ACC112 (cell line): ENCODE data around the gene HECW1.

Experiments used
- H2AFZ ChIP-seq: fragments of 200-600 bp; sonication (generic); one replicate; pipeline ENCODE4 v1.6.0; 2017; ENCODE audit warnings: antibody characterized with exemption, low read length; ENCODE audit not compliant: unreplicated experiment
- H3K27ac ChIP-seq: fragments of 200-600 bp; sonication (generic); 2 replicates; pipeline ENCODE4 v1.5.1; 2014; ENCODE audit warnings: low read depth, mild to moderate bottlenecking, antibody characterized with exemption, low read length, moderate library complexity
- H3K27me3 ChIP-seq: fragments of 200-600 bp; sonication (generic); 2 replicates; pipeline ENCODE4 v1.6.1; 2014; ENCODE audit warnings: mild to moderate bottlenecking, antibody characterized with exemption, low read length, moderate library complexity, mixed read lengths; ENCODE audit not compliant: insufficient read depth
- H3K36me3 ChIP-seq: fragments of 200-600 bp; sonication (generic); 2 replicates; pipeline ENCODE4 v1.6.1; 2016; ENCODE audit warnings: mild to moderate bottlenecking, antibody characterized with exemption, low read length, moderate library complexity, mixed read lengths; ENCODE audit not compliant: insufficient read depth
- H3K4me1 ChIP-seq: fragments of 200-600 bp; sonication (generic); one replicate; pipeline ENCODE4 v1.6.1; 2016; ENCODE audit warnings: low read length, mixed read lengths; ENCODE audit not compliant: insufficient read depth, unreplicated experiment, control insufficient read depth
- H3K4me3 ChIP-seq: fragments of 200-600 bp; sonication (generic); 2 replicates; pipeline ENCODE4 v1.5.1; 2014; ENCODE audit warnings: mild to moderate bottlenecking, low read depth, low read length
- H3K79me2 ChIP-seq: fragments of 200-600 bp; sonication (generic); one replicate; pipeline ENCODE4 v1.6.0; 2016; ENCODE audit warnings: low read length; ENCODE audit not compliant: control insufficient read depth, unreplicated experiment, insufficient read depth

Gene HECW1

DNA sequence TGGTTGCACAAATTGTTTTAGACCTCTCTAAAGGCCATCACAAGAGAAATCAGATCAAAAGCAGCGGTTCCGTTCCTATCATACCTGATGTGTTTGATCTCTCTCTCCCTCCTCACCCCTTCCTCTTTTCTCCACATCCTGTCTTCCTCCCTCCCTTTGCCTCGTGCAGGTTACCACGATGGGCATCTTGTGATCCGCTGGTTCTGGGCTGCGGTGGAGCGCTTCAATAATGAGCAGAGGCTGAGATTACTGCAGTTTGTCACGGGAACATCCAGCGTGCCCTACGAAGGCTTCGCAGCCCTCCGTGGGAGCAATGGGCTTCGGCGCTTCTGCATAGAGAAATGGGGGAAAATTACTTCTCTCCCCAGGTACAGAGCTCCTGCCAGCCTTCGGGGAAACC lies 442.0 kb downstream of the HECW1 start:
- Histone ChIP-seq H3K27me3 (peaks cover 23% of the 10 kb centered on the region), H3K79me2 (no peaks in the 10 kb centered on the region), H2AFZ (no peak overlapping the region), H3K36me3 (no peaks in the 10 kb centered on the region), H3K4me1 (peaks cover 5% of the 10 kb centered on the region), H3K4me3 (no peak overlapping the region), H3K27ac (no peak overlapping the region)

- H3K27ac ChIP-seq, result no peak overlapping the region
- no peaks in the 10 kb centered on the region for H3K79me2 ChIP-seq
- H3K4me3 ChIP-seq, result no peak overlapping the region
- H2AFZ ChIP-seq, result no peak overlapping the region
- peaks cover 5% of the 10 kb centered on the region for H3K4me1 ChIP-seq
- peaks cover 31% of the 10 kb centered on the region for H3K27me3 ChIP-seq
- H3K36me3 ChIP-seq, result no peaks in the 10 kb centered on the region
Measured at GRCh38 chr7:43557831-43558495, 445.5 kb downstream of the HECW1 start.

DNA sequence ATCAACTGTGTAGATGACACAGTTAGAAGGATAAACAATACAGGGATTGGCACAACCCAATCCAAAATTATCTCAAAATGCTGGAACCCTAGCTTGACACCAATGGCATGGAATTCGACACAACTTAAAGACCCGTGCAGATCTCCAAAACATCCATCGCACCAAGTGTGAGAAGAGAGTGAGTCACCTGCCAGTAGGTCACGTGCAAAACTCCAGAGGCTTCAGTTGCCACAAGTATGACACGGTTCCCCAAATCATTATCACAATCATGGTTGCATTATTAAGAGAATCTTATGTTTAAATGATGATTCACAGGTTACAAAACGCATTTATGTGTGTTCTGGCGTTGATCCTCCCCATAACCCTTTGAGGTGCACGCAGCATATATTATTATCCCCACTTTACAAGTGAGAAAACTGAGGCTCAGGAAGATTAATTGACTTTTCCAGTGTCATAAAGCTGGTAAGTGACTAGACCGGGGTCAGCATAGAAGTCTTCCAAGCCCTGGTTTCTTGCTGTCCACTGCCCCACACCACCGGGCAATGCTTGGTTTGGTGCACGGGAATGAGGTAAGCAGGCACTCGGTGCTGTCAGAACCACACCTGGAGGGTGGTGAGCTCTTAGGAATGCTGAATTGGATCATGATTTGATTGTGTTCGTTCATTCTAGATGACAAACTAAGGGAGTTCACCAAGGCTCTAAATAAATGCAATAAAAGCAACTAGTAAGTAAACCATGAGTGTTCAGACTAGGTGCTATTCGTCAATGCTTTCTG lies 446.9 kb downstream of the HECW1 start:
- Histone ChIP-seq H2AFZ (no peak overlapping the region), H3K4me1 (no peaks in the 10 kb centered on the region), H3K36me3 (no peaks in the 10 kb centered on the region), H3K4me3 (no peak overlapping the region), H3K27ac (no peak overlapping the region), H3K27me3 (peaks cover 31% of the 10 kb centered on the region), H3K79me2 (no peaks in the 10 kb centered on the region)

- Histone ChIP-seq H3K4me3 (no peak overlapping the region), H3K4me1 (no peaks in the 10 kb centered on the region), H2AFZ (no peak overlapping the region), H3K36me3 (no peaks in the 10 kb centered on the region), H3K79me2 (no peaks in the 10 kb centered on the region), H3K27ac (no peak overlapping the region), H3K27me3 (peaks cover 29% of the 10 kb centered on the region)
Measured at GRCh38 chr7:43559946-43560335, 447.5 kb downstream of the HECW1 start.

GRCh38 chr7:43560742-43561330 lies 448.4 kb downstream of the HECW1 start:
- Histone ChIP-seq H3K36me3 (no peaks in the 10 kb centered on the region), H3K4me3 (no peak overlapping the region), H3K4me1 (no peaks in the 10 kb centered on the region), H3K79me2 (no peaks in the 10 kb centered on the region), H3K27me3 (peaks cover 21% of the 10 kb centered on the region), H3K27ac (no peak overlapping the region), H2AFZ (no peak overlapping the region)

- H3K27me3 ChIP-seq, result peaks cover 11% of the 10 kb centered on the region; the same call in 1 of the 2 replicates
- H3K4me1 ChIP-seq, result no peaks in the 10 kb centered on the region
- H3K27ac ChIP-seq, result no peak overlapping the region
- H3K36me3 ChIP-seq, result no peaks in the 10 kb centered on the region
- no peak overlapping the region for H3K4me3 ChIP-seq
- no peaks in the 10 kb centered on the region for H3K79me2 ChIP-seq
- H2AFZ ChIP-seq, result no peak overlapping the region
Measured at GRCh38 chr7:43562383-43562782, 449.9 kb downstream of the HECW1 start.

DNA sequence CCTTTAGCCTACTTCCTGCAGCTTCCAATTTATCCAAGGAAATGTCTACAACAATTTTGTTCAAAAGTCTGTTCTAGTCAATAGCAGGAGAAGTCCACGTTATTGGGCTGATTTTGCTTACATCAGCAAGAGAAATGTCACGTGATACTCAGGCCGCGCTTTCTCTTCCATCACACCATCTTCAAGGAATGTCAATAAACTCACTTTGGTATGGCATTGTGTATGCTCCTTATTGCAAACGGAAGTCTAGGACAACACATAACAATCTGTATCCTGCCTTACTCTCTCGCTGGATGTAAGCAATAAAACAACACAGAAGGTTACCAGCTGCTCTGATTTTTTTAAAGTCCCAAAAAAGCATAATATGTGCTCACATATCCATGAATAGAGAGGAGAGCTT lies 453.3 kb downstream of the HECW1 start:
- H3K27ac ChIP-seq, result no peak overlapping the region
- peaks cover 23% of the 10 kb centered on the region for H3K4me1 ChIP-seq
- H2AFZ ChIP-seq, result no peak overlapping the region
- no peak overlapping the region for H3K4me3 ChIP-seq
- no peaks in the 10 kb centered on the region for H3K36me3 ChIP-seq
- peaks cover 8% of the 10 kb centered on the region; the same call in 1 of the 2 replicates for H3K27me3 ChIP-seq
- no peaks in the 10 kb centered on the region for H3K79me2 ChIP-seq

DNA sequence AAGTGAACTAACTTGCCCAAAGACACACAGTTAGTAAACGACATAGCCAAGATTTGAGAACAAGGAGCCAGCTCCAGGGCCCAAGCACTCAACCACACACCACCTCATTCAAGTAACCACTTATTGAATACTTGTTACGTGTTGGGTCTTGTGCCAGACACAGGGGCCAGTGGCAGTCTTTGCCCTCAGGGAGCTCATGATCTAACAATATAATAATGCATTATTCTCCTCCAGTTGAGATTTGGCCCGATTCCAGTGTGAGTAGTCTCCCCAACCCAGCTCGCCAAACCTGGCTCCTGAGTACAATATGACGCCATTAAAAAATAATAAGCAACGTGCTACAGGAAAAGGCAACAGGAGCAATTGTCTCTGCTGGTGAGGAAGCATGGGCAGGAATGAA lies 456.1 kb downstream of the HECW1 start:
- Histone ChIP-seq H2AFZ (no peak overlapping the region), H3K36me3 (no peaks in the 10 kb centered on the region), H3K27ac (peak overlapping the region; percentile 89), H3K79me2 (no peaks in the 10 kb centered on the region), H3K4me1 (peaks cover 31% of the 10 kb centered on the region), H3K27me3 (no peaks in the 10 kb centered on the region), H3K4me3 (no peak overlapping the region)

GRCh38 chr7:43569424-43569823 lies 457.0 kb downstream of the HECW1 start:
- H3K79me2 ChIP-seq, result no peaks in the 10 kb centered on the region
- no peaks in the 10 kb centered on the region for H3K27me3 ChIP-seq
- no peak overlapping the region for H3K4me3 ChIP-seq
- H3K36me3 ChIP-seq, result no peaks in the 10 kb centered on the region
- peaks cover 31% of the 10 kb centered on the region for H3K4me1 ChIP-seq
- peak overlapping the region; percentile 61 for H2AFZ ChIP-seq
- peak overlapping the region; percentile 89 for H3K27ac ChIP-seq

DNA sequence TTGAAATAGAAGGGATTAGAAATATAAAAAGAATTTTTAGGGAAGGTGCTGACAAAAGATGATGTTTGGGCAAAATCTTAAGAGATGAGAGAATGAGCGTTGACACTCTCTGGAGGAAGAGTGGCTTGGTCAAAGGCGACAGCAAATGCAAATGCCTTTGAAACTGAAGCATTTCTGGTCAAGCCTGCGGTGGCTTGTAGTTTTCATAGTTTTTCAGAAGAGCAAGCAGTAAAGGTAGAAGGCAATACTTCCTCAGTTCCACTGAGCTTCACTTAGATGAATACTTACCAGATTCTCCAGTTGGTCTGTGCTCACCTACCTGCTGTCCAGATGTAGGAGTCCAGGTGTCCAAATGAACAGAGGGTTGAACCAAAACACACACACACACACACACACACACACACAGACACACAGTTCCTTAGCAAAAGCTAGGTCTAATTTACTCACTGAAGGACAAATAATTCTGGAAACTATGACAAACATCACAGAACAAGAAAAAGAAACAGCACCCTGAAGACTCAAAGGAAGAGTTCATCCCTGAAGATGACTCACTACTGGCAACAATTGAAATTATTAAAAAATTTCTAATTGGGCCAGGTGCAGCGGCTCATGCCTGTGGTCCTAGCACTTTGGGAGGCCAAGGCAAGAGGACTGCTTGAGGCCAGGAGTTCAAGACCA lies 458.4 kb downstream of the HECW1 start:
- H3K79me2 ChIP-seq, result no peaks in the 10 kb centered on the region
- peaks cover 31% of the 10 kb centered on the region for H3K4me1 ChIP-seq
- H2AFZ ChIP-seq, result no peak overlapping the region
- peak overlapping the region; percentile 89 for H3K27ac ChIP-seq
- no peak overlapping the region for H3K4me3 ChIP-seq
- no peaks in the 10 kb centered on the region for H3K27me3 ChIP-seq
- no peaks in the 10 kb centered on the region for H3K36me3 ChIP-seq
